Measurements from ENCODE around the gene PLB1. TPM values are rescaled to one million over a fixed set of nuclear protein-coding genes. Genes with fewer than 3 reads are reported as not detected.

The PLB1 gene
- total and polyA plus RNA-seq, 12 donors, result 1.0 to 51.1 (median 8.3) TPM

GRCh38 chr2:28693223-28693622, 197.4 kb downstream of the PLB1 start:
- H3K4me3 ChIP-seq, result no peak overlapping the region
- peaks cover 0 to 5% of the 10 kb centered on the region in 2 donors for H3K4me1 ChIP-seq (replicated peaks in 1 of 2)
- WGBS, 4 donors, result 91 to 100% (median 98%) methylated on average over 1 to 3 of the region's 3 CpGs
- H3K27ac ChIP-seq, result no peak overlapping the region
- no peaks in the 10 kb centered on the region for H3K27me3 ChIP-seq
- intact Hi-C loops (cut with DNase I), result no loop called here
- H3K9me3 ChIP-seq (replicated peaks in 1 of 3), result no peaks in the 10 kb centered on the region
- DNase-seq, result no peak
- no peaks in the 10 kb centered on the region for H3K36me3 ChIP-seq (replicated peaks in 1 of 2)
- TF ChIP-seq, protein P1, sequence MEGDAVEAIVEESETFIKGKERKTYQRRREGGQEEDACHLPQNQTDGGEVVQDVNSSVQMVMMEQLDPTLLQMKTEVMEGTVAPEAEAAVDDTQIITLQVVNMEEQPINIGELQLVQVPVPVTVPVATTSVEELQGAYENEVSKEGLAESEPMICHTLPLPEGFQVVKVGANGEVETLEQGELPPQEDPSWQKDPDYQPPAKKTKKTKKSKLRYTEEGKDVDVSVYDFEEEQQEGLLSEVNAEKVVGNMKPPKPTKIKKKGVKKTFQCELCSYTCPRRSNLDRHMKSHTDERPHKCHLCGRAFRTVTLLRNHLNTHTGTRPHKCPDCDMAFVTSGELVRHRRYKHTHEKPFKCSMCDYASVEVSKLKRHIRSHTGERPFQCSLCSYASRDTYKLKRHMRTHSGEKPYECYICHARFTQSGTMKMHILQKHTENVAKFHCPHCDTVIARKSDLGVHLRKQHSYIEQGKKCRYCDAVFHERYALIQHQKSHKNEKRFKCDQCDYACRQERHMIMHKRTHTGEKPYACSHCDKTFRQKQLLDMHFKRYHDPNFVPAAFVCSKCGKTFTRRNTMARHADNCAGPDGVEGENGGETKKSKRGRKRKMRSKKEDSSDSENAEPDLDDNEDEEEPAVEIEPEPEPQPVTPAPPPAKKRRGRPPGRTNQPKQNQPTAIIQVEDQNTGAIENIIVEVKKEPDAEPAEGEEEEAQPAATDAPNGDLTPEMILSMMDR (IDR thresholded peaks at IDR 0.05), result no peak
- no peak for TF ChIP-seq POLR2A (IDR thresholded peaks at IDR 0.05)

Small RNAs within 50 kb of the gene (small RNA-seq; reads per million reads assigned to genes)
- 0 reads per million in 2 donors for gene RNA5SP89
- gene SNRPGP7, result 0 reads per million in 2 donors

Other genes starting within 250 kb of the PLB1 start
- gene FOSL2, start 103.2 kb upstream of the PLB1 start, total RNA-seq, result 100 to 1,000 TPM in 8 of 9 donors, 10 to 100 TPM in 1; 66.9 to 760 (median 429) TPM
- 100 to 1,000 TPM in 1 of 3 donors, 10 to 100 TPM in 2; 83.3 to 143 (median 92.8) TPM for gene FOSL2, start 103.2 kb upstream of the PLB1 start, polyA plus RNA-seq

Data from adrenal gland (tissue), 12 donors.